GM12878 (cell line): ENCODE data around the gene SEC22C. TPM values are rescaled to one million over a fixed set of nuclear protein-coding genes. Genes with fewer than 3 reads are reported as not detected.
A peak's percentile ranks its signal among the peaks of the same experiment; 100 is the strongest.

Experiments
- ATAC-seq: fragments of 200-7000 bp; cut with Tn5 transposase; 3 replicates; pipeline ENCODE4 v1.9.1; 2020; ENCODE audit warnings: mild to moderate bottlenecking, moderate library complexity
- BruUV-seq: library from RNA; stranded (reverse); fragments of 400-500 nt; replicated peaks from 2 replicates; lab custom pipeline; 2021; lab: Mats Ljungman, UMichigan
- CTCF ChIA-PET: fragments of 300-600 bp; sonication (Branson Sonifier 250); formaldehyde crosslinking; extraction: SDS; loops from one replicate; lab custom pipeline; 2021; ENCODE audit warnings: inconsistent platforms; lab: Yijun Ruan, JAX
- POLR2A ChIA-PET: fragments of 350-600 bp; formaldehyde crosslinking; extraction: SDS; loops from one replicate; lab custom pipeline; 2021; ENCODE audit warnings: inconsistent platforms; lab: Charles Lee
- RAD21 ChIA-PET: fragments of 300-600 bp; sonication (Branson Sonifier 250); formaldehyde crosslinking; loops from one replicate; lab custom pipeline; 2023; ENCODE audit warnings: antibody characterized with exemption; ENCODE audit not compliant: unreplicated experiment; lab: Charles Lee
- SMC1A ChIA-PET: fragments of 300-600 bp; sonication (Branson Sonifier 250); formaldehyde crosslinking; loops from one replicate; lab custom pipeline; 2023; ENCODE audit not compliant: unreplicated experiment, uncharacterized antibody; lab: Charles Lee
- DNase-seq: peaks from one replicate; pipeline ENCODE4 v3.0.0-alpha.2; 2011; ENCODE audit warnings: low read depth, low spot score
- FAIRE-seq: peaks from 3 replicates; lab custom pipeline; 2011; peaks lifted over from hg19 to GRCh38; lab: Jason Lieb, UNC
- H2AFZ ChIP-seq: 2 replicates; pipeline ENCODE4 v1.6.0; 2011; ENCODE audit warnings: low read depth, low read length, control low read depth; ENCODE audit not compliant: control insufficient read depth
- H3K27ac ChIP-seq: 2 replicates; pipeline ENCODE4 v1.5.1; 2011; ENCODE audit warnings: control low read depth; ENCODE audit not compliant: control insufficient read depth, insufficient read depth
- H3K27me3 ChIP-seq, 2 experiments: replicated peaks in 1 of 2; 2 replicates each; pipeline versions ENCODE4 v1.6.0 to v1.6.1; 2011; ENCODE audit warnings: low read length in 1 of 2; ENCODE audit not compliant: control insufficient read depth in 2 of 2, insufficient read depth in 2 of 2
- H3K36me3 ChIP-seq, 2 experiments: 2 replicates each; pipeline ENCODE4 v1.5.1; 2011; ENCODE audit warnings: low read length in 1 of 2; ENCODE audit not compliant: control insufficient read depth in 2 of 2, insufficient read depth in 2 of 2
- H3K4me1 ChIP-seq: 2 replicates; pipeline ENCODE4 v1.6.1; 2011; ENCODE audit warnings: mild to moderate bottlenecking, low read length, moderate library complexity, mixed read lengths; ENCODE audit not compliant: control insufficient read depth, insufficient read depth
- H3K4me2 ChIP-seq: 2 replicates; pipeline ENCODE4 v1.6.0; 2011; ENCODE audit warnings: control low read depth; ENCODE audit not compliant: control insufficient read depth, insufficient read depth
- H3K4me3 ChIP-seq: fragments of 200-600 bp; sonication (generic); 2 replicates; pipeline ENCODE4 v1.5.1; 2016
- H3K79me2 ChIP-seq: 2 replicates; pipeline ENCODE4 v1.6.0; 2011; ENCODE audit warnings: low read length; ENCODE audit not compliant: control insufficient read depth, insufficient read depth
- H3K9ac ChIP-seq: 2 replicates; pipeline ENCODE4 v1.8.0; 2011; ENCODE audit warnings: low read length, control low read depth, mixed read lengths; ENCODE audit not compliant: control insufficient read depth, insufficient read depth
- H3K9me3 ChIP-seq: replicated peaks from 3 replicates; pipeline ENCODE4 v1.5.1; 2011; ENCODE audit warnings: mild to moderate bottlenecking, low read length; ENCODE audit not compliant: control insufficient read depth, insufficient read depth
- H4K20me1 ChIP-seq: 2 replicates; pipeline ENCODE4 v1.6.0; 2011; ENCODE audit not compliant: control insufficient read depth, insufficient read depth
- CBFB ChIP-seq: IDR thresholded peaks from 2 replicates; pipeline ENCODE4 v1.6.1; 2016; ENCODE audit warnings: antibody characterized with exemption, low read depth
- CBX3 ChIP-seq: fragments of 200-600 bp; sonication (generic); IDR thresholded peaks from 2 replicates; pipeline ENCODE4 v1.6.1; 2016; ENCODE audit warnings: low read depth, borderline replicate concordance
- CTCF ChIP-seq, 3 experiments: IDR thresholded peaks in 2 of 3; conservative IDR thresholded peaks in 1 of 3; 2 replicates each; pipeline ENCODE4 v1.5.1; 2011; ENCODE audit warnings: low read depth in 3 of 3, low read length in 3 of 3, mild to moderate bottlenecking in 3 of 3, control low read depth in 2 of 3, moderate library complexity in 2 of 3, inconsistent platforms in 1 of 3, mixed read lengths in 1 of 3; ENCODE audit not compliant: control insufficient read depth in 2 of 3, insufficient read depth in 1 of 3; ENCODE audit errors: extremely low read depth in 1 of 3
- IKZF1 ChIP-seq: fragments of 450-650 bp; conservative IDR thresholded peaks from 2 replicates; pipeline ENCODE4 v1.6.1; 2017; ENCODE audit warnings: antibody characterized with exemption, mild to moderate bottlenecking
- MYC ChIP-seq: IDR thresholded peaks from 2 replicates; pipeline ENCODE4 v1.6.1; 2011; ENCODE audit warnings: mild to moderate bottlenecking, low read length, moderate library complexity, inconsistent platforms; ENCODE audit not compliant: insufficient read depth, insufficient replicate concordance, insufficient read length, severe bottlenecking
- NFIC ChIP-seq: IDR thresholded peaks from 2 replicates; pipeline ENCODE4 v1.6.1; 2012; ENCODE audit warnings: low read depth, mild to moderate bottlenecking, inconsistent platforms, low read length, moderate library complexity
- NR2C1 ChIP-seq: fragments of 450-650 bp; IDR thresholded peaks from 2 replicates; pipeline ENCODE4 v1.6.1; 2017; ENCODE audit warnings: antibody characterized with exemption, mild to moderate bottlenecking, moderate library complexity
- RAD21 ChIP-seq: IDR thresholded peaks from 2 replicates; pipeline ENCODE4 v1.6.1; 2011; ENCODE audit warnings: mild to moderate bottlenecking, low read depth, low read length, moderate library complexity; ENCODE audit not compliant: insufficient read depth
- RFX5 ChIP-seq: IDR thresholded peaks from 2 replicates; pipeline ENCODE4 v1.6.1; 2011; ENCODE audit warnings: low read depth, low read length, improper control_type of control experiment
- ZNF24 ChIP-seq: fragments of 450-650 bp; IDR thresholded peaks from 2 replicates; pipeline ENCODE4 v1.6.1; 2017; ENCODE audit warnings: antibody characterized with exemption, mild to moderate bottlenecking
- WGBS: methylation state at CpG from one replicate; pipeline ENCODE4 v1.1.6; 2016; ENCODE audit warnings: low lambda C conversion rate; ENCODE audit not compliant: insufficient replicate concordance, insufficient coverage; ENCODE audit errors: missing lambda C conversion rate; 5-methylcytosine and 5-hydroxymethylcytosine counted together
- in situ Hi-C: fragments of 300-500 bp; cut with MboI; formaldehyde crosslinking; loops from 9 replicates; pipeline ENCODE4 v1.14.3; 2018; ENCODE audit warnings: mixed read lengths
- intact Hi-C: fragments of 100-400 bp; cut with micrococcal nuclease; formaldehyde crosslinking; loops from one replicate; pipeline ENCODE4 v1.14.2; 2022; ENCODE audit not compliant: unreplicated experiment
- polyA plus RNA-seq, 11 experiments: library from polyadenylated mRNA; depleted of rRNA in 4 of 11; unstranded in 6 of 11; stranded (reverse) in 5 of 11; fragments of >200 nt; fragmentation: Nextera tagmentation in 4 of 11; fragmentation: Illumina TruSeq in 1 of 11; extraction: Ambion mirVana in 4 of 11; extraction: Trizol in 1 of 11; gene quantifications; 1 replicate in 1 of 11; 2 replicates in 10 of 11; pipeline versions ENCODE4 v1.2.1 to v1.2.3, GENCODE V29; 2011 to 2016; ENCODE audit warnings: inconsistent platforms in 2 of 11, missing spikeins in 2 of 11, low read depth in 1 of 11
- total RNA-seq, 4 experiments: library from RNA; depleted of rRNA in 3 of 4; stranded (reverse); fragments of >200 nt in 3 of 4; fragmentation: Illumina TruSeq in 1 of 4; extraction: Trizol in 1 of 4; gene quantifications; 2 replicates each; pipeline versions ENCODE4 v1.2.1 to v1.2.3, GENCODE V29; 2013 to 2021

Gene SEC22C
- total and polyA plus RNA-seq, 10 of the 15 experiments (the other 5 are each of a cell fraction or from before 2014, with no cell fraction given), result 15.6 to 47.0 (median 39.1) TPM

- no peaks in the 10 kb centered on the region for H3K9me3 ChIP-seq
- no TSS peak for BruUV-seq
- H2AFZ ChIP-seq, result no peak overlapping the region
- peaks cover 8 to 29% of the 10 kb centered on the region in 2 experiments for H3K36me3 ChIP-seq
- SMC1A ChIA-PET, result interaction anchor here (1.1 kb wide), 1 partner anchor 13 kb away, joined by 3 read pairs; no protein-coding TSS in a partner anchor
- H3K79me2 ChIP-seq, result no peaks in the 10 kb centered on the region
- intact Hi-C loops, result no loop called here
- H3K4me1 ChIP-seq, result no peaks in the 10 kb centered on the region
- no peak for FAIRE-seq
- in situ Hi-C loops, result no loop called here
- H3K27ac ChIP-seq, result no peak overlapping the region
- H3K4me2 ChIP-seq, result no peak overlapping the region
- ATAC-seq, result no peak
- H3K4me3 ChIP-seq, result no peak overlapping the region
- CTCF ChIA-PET, result interaction anchor here (1.1 to 1.5 kb wide), 4 partner anchors 13 to 182 kb away, joined by 3 to 5 read pairs (median 4); no protein-coding TSS in a partner anchor
- no peak for TF ChIP-seq ZNF24
- no peak for TF ChIP-seq NFIC
- TF ChIP-seq IKZF1, result no peak
- TF ChIP-seq MYC, result no peak
- no peak for TF ChIP-seq RFX5
- TF ChIP-seq, all 136 proteins: peak for 0
- H3K27me3 ChIP-seq, result no peaks in the 10 kb centered on the region
- H4K20me1 ChIP-seq, result no peaks in the 10 kb centered on the region
- 76% methylated on average over 3 of the region's 3 CpGs for WGBS
- ChIA-PET RAD21 (no interaction called here), POLR2A (interaction anchor here (0.6 kb wide), 1 partner anchor 112 kb away, joined by 3 read pairs; no protein-coding TSS in a partner anchor)
- no peak for DNase-seq
- H3K9ac ChIP-seq, result no peak overlapping the region
Measured at GRCh38 chr3:42562047-42562907, 19.5 kb downstream of the SEC22C start.

DNA sequence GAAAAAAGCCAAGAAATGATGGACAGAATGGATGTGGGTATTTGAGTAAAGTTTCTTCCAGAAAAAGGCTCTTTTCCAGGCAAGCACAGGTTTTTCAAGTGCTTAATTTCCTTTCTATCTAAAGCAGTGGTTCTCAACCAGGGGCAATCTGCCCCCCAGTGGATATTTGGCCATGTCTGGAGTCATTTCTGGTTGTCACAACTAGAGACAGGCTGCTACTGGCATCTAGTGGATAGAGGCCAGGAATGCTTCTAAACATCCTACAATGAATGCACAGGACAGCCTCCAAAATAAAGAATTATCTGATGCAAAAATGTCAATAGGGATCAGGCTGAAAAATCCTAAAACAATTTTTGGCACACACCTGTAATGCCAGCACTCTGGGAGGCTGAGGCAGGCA is 23.9 kb downstream of the SEC22C start:
- Histone ChIP-seq H3K36me3 (peaks cover 14 to 36% of the 10 kb centered on the region in 2 experiments), H2AFZ (no peak overlapping the region), H3K4me3 (no peak overlapping the region), H3K9me3 (no peaks in the 10 kb centered on the region; the same call in 2 of the 3 replicates), H4K20me1 (no peaks in the 10 kb centered on the region), H3K27me3 (no peaks in the 10 kb centered on the region), H3K27ac (no peak overlapping the region), H3K9ac (no peak overlapping the region), H3K79me2 (no peaks in the 10 kb centered on the region), H3K4me1 (peaks cover 3% of the 10 kb centered on the region; the same call in 1 of the 2 replicates), H3K4me2 (no peak overlapping the region)
- CTCF ChIA-PET, result interaction anchor here (1.3 kb wide), 1 partner anchor 11 kb away, joined by 4 read pairs; no protein-coding TSS in a partner anchor
- DNase-seq (no peak), ATAC-seq (no peak), FAIRE-seq (no peak)
- RAD21 ChIA-PET, result no interaction called here
- POLR2A ChIA-PET, result no interaction called here
- SMC1A ChIA-PET, result no interaction called here
- intact Hi-C loops, result no loop called here
- BruUV-seq, result no TSS peak
- TF ChIP-seq NFIC (no peak), CTCF (IDR thresholded peaks at IDR 0.05 in 2 of 3, conservative IDR thresholded peaks at IDR 0.05 in 1 of 3; ENCODE audit: control insufficient read depth in 2 of 3, extremely low read depth in 1 of 3, insufficient read depth in 1 of 3, low read depth in 3 of 3, low read length in 3 of 3) (peak in 2 of 3 experiments; percentile 5 to 18; a peak in 2 of 6 replicates), RAD21 (peak; percentile 19; the same call in 1 of the 2 replicates), NR2C1 (no peak), CBX3 (no peak), CBFB (no peak)
- in situ Hi-C loops, result no loop called here
